ENCODE measurements around the gene RRN3.
"Not testable (repeated sequence)": the region's sequence is repeated elsewhere in the genome, so short reads cannot be mapped to it uniquely, and the experiment has no call there.

The RRN3 gene

DNA sequence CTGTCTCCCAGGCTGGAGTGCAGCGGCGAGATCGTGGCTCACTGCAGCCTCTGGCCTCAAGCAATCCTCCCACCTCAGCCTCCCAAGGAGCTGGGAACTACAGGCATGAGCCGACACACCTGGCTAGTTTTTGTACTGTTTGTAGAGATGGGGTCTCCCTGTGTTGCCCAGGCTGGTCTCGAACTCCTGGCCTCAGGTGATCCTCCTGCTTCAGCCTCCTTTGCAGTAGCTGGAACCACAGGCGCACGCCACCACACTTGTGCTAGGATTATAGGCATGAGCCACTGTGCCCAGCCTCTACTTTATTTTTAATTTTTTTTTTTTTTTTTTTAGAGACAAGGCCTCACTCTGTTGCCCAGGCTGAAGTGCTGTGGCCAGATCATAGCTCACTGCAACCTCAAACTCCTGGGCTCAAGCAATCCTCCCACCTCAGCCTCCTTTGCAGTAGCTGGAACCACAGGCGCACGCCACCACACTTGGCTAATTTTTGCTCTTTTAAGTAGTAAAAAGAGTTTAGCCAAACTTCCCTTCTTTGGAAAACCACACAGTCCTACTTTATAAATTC is 42.6 kb downstream of the RRN3 start:
- DNase-seq (ENCODE audit: low read depth in 2 of 2) = no peak

- DNase-seq (ENCODE audit: low read depth in 2 of 2) = not testable (repeated sequence)
Measured at GRCh38 chr16:15050440-15050839, 43.6 kb downstream of the RRN3 start.

GRCh38 chr16:15049581-15050180 is 44.4 kb downstream of the RRN3 start:
- no peak for DNase-seq (ENCODE audit: low read depth in 2 of 2)

DNA sequence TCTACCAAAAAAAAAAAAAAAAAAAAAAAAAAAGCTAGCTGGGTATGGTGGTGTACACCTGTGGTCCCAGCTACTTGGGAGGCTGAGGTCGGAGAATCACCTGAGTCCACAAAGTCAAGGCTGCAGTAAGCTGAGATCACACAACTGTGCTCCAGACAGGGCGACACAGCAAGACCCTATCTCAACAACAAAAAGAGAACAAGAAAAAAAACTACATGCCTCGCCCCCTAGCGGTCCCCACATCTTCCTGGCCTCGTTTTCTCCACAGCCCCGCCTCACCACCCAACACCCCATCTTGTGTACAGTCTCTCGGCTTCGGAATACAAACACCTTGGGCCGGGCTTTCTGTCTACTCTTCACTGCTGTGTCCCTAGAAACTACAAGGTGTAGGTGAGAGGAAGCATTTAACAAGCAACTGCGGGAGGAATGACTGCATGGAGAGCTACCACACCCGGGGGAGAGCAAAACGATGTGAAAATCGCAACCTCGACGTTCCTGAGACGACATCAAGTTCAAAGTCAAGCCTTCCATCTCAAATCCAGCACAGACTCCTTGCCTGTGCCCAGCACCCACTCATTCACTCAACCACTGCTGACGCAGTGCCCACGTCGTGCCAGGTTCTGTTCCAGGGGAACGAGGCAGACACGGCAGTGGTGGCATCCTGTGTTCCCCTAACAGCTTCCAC is 47.2 kb downstream of the RRN3 start:
- DNase-seq (ENCODE audit: low read depth in 2 of 2) = no peak

DNA sequence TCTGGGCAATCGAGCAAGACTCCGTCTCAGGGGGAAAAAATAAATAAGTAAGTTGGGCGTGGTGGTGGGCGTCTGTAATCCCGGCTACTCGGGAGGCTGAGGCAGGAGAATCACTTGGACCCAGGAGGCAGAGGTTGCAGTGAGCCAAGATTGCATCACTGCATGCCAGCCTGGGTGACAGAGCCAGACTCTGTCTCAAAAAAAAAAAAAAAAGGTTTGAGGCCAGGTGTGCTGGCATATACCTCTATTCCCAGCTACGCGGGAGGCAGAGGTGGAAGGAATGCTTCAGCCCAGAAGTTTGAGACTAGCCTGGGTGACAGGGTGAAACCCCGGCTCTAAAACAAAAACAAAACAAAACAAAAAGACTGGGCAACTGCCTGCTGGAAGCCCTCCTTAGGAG is 48.8 kb downstream of the RRN3 start:
- not testable (repeated sequence) for DNase-seq (ENCODE audit: low read depth in 2 of 2)

- no peak for DNase-seq (ENCODE audit: low read depth in 2 of 2)
Measured at GRCh38 chr16:15044286-15044685, 49.8 kb downstream of the RRN3 start.

- no peak for DNase-seq (ENCODE audit: low read depth in 2 of 2)
Measured at GRCh38 chr16:15043344-15043743, 50.7 kb downstream of the RRN3 start.

DNA sequence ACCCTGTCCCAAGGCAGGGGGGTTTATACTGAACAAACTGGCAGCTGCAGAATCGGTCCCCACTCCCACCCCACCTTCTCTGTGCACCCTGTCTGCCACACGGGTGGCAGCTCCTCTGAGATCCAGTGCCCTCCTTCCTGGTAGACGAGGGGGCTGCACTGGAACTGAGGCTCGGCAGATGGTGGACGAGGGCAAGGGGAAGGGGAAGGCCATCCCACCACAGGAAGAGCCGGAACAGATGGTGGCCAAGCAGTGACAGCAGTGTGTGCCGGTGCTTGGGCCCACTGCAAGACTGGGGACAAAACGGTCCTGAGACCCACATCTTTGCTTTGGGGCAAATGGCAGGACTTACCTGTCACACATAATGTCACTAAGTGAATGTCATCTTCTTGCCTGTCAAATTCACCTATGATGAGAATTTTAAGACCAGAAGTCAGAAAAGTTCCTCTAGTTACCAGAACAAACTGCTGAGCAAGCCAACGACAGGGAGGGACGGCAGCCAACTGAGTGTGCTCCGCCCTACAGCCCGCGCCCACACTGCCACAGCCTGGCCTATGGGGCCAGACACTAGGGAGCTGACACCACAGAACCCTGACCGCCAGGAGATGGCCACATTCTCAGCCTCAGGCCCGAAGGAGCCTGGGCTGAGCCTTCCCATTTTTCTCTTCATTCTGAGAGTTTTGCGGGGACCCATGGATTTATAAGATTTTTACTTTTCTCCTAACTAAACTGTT is 52.6 kb downstream of the RRN3 start:
- DNase-seq (ENCODE audit: low read depth in 2 of 2) = no peak

DNA sequence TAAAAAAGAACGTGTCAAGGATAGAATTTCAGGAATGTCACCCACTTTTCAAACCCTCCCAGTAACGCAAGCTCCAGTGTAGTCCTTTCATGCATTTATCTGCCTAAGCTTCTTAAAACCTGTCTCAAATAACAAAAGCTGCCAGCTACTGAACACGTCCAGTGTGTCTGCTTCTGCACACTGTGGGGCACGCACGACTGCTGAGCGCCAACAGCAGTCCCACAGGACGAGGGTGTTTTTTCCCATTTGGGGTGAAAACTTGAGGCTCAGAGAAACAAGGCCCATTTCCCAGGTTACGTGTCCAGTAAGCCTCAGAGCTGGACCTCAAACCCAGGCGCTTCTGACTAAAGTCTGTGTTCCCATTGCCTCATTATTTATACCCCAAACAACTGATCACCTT is 55.4 kb downstream of the RRN3 start:
- no peak for DNase-seq (ENCODE audit: low read depth in 2 of 2)

DNA sequence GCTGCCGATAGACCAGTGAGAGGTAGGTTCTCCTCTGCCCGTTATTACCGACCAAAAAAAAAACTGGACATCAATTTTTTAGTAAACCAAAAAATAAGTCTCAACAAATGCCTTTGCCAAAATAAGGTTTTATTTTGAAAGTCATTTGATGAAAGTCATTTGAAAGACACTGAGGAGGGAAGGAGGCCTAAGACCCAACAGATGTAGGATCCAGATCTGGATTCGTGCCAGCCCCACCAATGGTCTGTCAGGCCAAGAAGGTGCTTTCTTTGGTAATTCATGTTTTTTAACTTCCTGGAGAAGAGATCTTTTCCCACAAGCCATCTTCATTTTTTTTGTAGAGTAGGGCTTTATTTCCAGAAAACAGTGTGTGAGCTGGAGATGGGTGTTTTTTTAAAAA is 56.3 kb downstream of the RRN3 start:
- no peak for DNase-seq (ENCODE audit: low read depth in 2 of 2)

DNA sequence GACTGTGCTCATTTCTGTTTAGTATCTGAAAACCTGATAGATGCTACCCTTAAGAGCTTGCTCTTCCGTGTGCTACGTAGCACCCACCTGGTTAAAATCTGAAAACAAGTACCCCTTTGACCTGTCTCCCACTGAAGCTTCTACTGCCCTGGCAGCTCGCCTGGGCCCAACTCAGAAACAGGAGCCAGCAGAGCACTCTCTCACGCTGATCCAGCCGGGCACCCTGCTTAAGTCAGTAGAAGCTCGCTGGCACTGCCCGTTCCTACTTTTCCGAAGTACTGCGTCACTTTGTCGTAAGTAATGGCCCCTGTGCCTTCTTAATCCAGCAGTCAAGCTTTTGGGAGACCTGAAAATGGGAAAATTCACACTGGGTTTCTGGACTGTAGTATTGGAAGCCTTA is 57.1 kb downstream of the RRN3 start:
- DNase-seq (ENCODE audit: low read depth in 2 of 2) = no peak

DNA sequence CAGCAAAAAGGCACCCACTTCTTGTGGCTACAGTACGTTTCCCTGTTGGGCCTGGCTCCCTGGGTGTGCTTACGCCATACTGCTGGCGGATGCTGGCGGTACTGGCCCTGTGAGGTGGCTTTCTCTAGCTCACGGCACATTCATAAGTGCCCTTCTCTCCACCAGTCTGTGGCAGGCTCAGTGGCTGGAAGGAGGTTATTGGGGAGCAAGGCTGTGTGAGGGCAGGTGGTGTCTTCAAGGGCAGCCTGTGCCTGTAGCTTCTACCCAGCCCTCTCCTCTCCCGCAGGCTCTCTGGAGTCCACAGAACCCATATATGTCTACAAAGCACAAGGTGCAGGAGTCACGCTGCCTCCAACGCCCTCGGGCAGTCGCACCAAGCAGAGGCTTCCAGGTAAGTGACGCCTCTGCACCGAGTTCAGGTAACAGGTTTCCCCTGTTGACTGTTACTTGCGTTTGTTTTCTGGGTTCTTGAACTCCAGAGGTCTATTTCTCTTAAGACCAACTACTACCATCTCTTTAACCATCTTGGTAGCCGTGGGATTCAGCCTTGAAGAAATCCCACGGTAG is 58.8 kb downstream of the RRN3 start:
- DNase-seq (ENCODE audit: low read depth in 2 of 2) = no peak

- DNase-seq (ENCODE audit: low read depth in 2 of 2) = no peak
Measured at GRCh38 chr16:15034266-15035162, 59.6 kb downstream of the RRN3 start.

DNA sequence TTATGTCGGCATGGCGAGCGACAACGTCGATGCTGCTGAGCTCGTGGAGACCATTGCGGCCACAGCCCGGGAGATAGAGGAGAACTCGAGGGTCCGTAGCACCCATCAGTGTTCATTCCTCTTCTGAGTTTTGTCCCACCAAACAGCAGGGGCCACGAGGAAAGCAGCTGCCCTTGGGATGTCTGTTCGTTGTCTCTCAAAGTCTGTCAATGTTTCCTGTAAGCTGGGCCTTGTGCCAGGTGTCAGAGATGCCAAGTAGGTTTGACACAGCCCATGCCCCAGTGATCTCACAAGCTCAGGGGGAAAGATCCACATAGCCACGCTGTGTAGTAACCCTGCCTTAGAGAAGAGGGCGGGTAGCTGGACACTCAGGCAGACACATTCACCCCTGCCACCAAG is 60.8 kb downstream of the RRN3 start:
- no peak for DNase-seq (ENCODE audit: low read depth in 2 of 2)

GRCh38 chr16:15032547-15033308 is 61.3 kb downstream of the RRN3 start:
- no peak for DNase-seq (ENCODE audit: low read depth in 2 of 2)

- no peak for DNase-seq (ENCODE audit: low read depth in 2 of 2)
Measured at GRCh38 chr16:15031586-15031985, 62.5 kb downstream of the RRN3 start.

DNA sequence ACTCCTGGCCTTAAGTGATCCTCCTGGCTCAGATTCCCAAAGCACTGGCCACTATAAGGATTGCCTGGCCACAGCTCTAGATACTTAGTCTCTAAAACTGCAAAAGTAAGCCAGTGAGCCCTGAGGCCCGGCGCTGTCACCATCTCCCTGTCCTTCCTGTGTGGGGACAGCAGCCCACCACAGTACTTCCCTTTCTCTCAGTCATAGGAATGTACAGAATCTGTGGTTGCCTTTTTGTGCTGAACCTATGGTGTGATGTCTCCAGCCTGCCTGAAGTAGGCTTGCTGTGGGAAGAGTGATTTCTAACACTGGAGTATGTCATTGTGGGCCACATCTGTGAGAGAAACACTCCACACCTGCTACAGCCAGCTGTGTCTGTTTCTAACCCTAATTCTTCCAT is 62.9 kb downstream of the RRN3 start:
- DNase-seq (ENCODE audit: low read depth in 2 of 2) = no peak

DNA sequence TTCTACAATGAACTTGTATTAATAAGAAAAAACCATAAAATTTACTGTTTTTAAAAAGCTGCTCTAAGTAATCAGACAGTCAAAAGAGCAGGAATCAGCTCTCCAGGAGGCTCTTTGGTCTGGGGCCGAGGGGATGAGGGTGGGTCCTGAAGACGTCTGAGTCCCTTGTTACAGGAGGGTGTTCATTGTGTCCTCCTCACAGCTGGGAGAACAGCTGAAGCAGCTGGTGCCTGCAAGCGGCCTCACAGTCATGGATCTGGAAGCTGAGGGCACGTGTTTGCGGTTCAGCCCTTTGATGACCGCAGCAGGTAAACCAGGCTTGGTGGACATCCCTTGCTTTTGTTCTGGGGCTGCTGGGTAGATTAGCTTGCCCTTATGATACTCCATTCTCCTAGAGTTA is 64.3 kb downstream of the RRN3 start:
- not testable (repeated sequence) for DNase-seq (ENCODE audit: low read depth in 2 of 2)

GRCh38 chr16:15028801-15029698 is 65.0 kb downstream of the RRN3 start:
- DNase-seq (ENCODE audit: low read depth in 2 of 2) = not testable (repeated sequence)

DNA sequence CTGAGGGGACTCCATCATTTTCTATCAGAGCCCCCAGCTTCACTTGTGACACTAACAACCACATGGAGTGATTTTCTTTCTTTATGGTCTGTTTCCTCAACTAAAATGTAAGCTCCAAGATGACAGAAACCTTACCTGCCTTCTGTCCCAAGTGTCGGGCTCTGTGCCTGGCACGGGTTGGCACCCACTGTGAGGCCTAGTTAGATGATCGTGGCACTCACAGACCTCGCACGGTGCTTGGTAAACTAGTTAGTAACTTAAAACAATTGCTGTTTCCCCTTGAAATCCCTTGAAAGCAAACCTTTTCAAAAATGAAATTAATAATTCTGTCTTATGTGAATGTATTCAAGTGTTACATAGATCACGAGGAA is 65.7 kb downstream of the RRN3 start:
- not testable (repeated sequence) for DNase-seq (ENCODE audit: low read depth in 2 of 2)

All from stimulated activated CD4-positive, alpha-beta T cell treated with anti-CD3 and anti-CD28 coated beads, Interleukin-1b, Interleukin-23, amount 100 ng/mL, for 4 hours (primary cell).